ENCODE measurements around the gene PRR35. TPM values are rescaled to one million over a fixed set of nuclear protein-coding genes. Genes with fewer than 3 reads are reported as not detected.
A peak's percentile ranks its signal among the peaks of the same experiment; 100 is the strongest.

The PRR35 gene
- total RNA-seq, 1 experiment from 2014 or later = not detected

GRCh38 chr16:525520-526180 lies 34.5 kb upstream of the PRR35 start:
- Histone ChIP-seq H3K4me1 (ENCODE audit: low read length) (peaks cover 25% of the 10 kb centered on the region), H3K9me3 (ENCODE audit: low read length) (no peaks in the 10 kb centered on the region), H3K9me2 (replicated peaks; ENCODE audit: insufficient read depth, low read length) (no peaks in the 10 kb centered on the region), H3K4me2 (ENCODE audit: low read depth, low read length, poor library complexity, severe bottlenecking) (peak overlapping the region; percentile 91), H3K9ac (ENCODE audit: low read length) (peak overlapping the region; percentile 99), H3K4me3 (ENCODE audit: low read length) (peak overlapping the region; percentile 78), H3K27ac (ENCODE audit: low read length) (peak overlapping the region; percentile 69), H2AFZ (ENCODE audit: low read length) (no peak overlapping the region), H3K36me3 (ENCODE audit: insufficient read depth, low read length) (no peaks in the 10 kb centered on the region), H3K27me3 (ENCODE audit: low read length) (no peaks in the 10 kb centered on the region), H4K20me1 (ENCODE audit: insufficient read depth, low read depth, low read length) (peaks cover 17% of the 10 kb centered on the region), H3K79me2 (ENCODE audit: low read length) (peaks cover 39% of the 10 kb centered on the region)
- no peak for DNase-seq

DNA sequence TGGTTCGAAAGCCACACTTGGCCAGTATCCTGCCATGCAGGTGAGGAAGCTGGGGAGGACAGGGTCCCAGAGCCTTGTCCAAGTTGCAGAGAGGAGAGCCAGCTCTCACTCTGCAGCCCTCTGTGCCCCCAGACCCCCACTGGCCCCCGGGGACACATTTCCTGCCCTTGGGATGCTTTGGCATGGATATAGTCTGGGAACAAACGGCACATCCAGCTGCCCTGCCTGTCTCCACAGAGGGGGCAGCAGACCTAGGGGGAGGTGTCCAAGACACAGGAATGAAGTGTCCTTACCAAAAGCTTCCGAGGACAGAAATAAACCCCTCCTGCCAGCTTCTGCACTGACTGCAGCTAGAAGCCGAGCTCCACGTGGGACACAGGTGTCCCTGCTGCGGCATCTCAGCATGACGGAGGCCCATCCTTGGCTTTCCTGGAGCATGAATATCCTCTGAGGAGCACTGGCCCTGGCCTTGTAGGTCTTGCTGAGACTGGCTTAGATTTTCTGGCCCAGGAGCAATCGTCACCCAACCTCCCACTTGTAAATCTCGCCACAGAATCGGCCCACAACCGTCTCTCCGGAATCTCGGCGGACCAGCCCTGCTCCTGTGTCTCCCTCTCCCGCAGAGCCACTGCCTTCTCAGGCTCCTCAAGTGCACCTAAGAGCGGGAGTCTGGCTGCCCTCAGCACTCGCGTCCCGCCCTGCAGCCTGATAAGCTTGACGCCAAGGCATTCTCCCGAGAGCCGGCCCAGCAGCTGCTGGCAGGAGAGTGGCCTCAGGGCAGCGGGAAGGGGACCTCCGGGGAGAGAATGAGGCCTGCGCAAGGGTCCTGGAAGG lies 33.8 kb upstream of the PRR35 start:
- no peaks in the 10 kb centered on the region for H3K27me3 ChIP-seq (ENCODE audit: low read length)
- H3K4me1 ChIP-seq (ENCODE audit: low read length) = peaks cover 25% of the 10 kb centered on the region
- peak overlapping the region; percentile 91 for H3K4me2 ChIP-seq (ENCODE audit: low read depth, low read length, poor library complexity, severe bottlenecking)
- peaks cover 20% of the 10 kb centered on the region for H4K20me1 ChIP-seq (ENCODE audit: insufficient read depth, low read depth, low read length)
- H3K9me2 ChIP-seq (replicated peaks; ENCODE audit: insufficient read depth, low read length) = no peaks in the 10 kb centered on the region
- H3K9me3 ChIP-seq (ENCODE audit: low read length) = no peaks in the 10 kb centered on the region
- H3K79me2 ChIP-seq (ENCODE audit: low read length) = peaks cover 46% of the 10 kb centered on the region
- peak; percentile 70 for DNase-seq
- H3K27ac ChIP-seq (ENCODE audit: low read length) = peak overlapping the region; percentile 69
- no peaks in the 10 kb centered on the region for H3K36me3 ChIP-seq (ENCODE audit: insufficient read depth, low read length)
- H2AFZ ChIP-seq (ENCODE audit: low read length) = peak overlapping the region; percentile 26; the same call in 1 of the 2 replicates
- H3K9ac ChIP-seq (ENCODE audit: low read length) = peak overlapping the region; percentile 99
- peak overlapping the region; percentile 78 for H3K4me3 ChIP-seq (ENCODE audit: low read length)

DNA sequence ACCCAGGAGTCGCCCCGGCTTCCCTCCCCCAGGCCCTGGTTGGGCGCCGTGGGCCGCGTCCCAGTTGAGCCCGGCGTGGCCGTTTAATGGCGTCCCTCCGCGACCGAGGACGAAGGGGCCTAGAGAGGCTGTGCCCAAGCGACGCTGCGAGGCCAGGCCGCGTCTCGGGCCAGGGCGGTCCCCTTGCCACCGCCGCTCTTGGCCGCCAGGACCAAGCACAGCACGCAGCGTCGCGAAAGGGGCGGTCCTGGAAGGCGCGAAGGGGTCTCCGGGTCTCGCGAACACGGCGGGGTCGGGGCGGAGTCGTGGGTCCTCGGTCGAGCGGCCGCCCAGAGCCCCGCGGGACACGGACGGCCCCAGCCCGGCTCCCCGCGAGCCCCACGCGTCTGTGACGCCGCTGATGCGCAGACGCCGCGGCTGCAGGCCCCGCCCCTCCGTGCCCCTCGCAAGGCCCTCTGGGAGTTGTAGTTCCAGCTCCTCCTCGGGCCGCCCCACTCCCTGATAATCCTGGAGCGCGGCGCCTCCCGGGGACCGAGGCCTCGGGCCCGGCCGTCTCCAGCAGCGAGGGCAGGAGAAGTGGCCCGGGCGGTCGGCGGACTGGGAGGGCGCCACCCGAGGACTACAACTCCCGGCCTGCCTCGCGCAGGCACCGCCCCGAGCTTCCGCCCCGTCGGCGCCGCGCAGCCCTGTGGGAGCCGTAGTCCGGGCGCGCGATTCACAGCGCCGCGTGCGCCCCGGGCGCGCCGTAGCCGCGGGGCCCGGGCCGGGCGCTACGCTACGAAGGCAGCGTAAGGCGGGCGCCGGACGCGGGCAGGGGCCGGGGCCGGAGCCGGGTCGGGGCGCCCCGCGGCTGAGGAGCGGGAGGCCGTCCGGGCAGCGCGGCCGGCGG lies 32.9 kb upstream of the PRR35 start, which contains the start of gene CAPN15:
Gene CAPN15, plus strand, starts transcription at position 698 of the 889 bp plus-strand sequence. CDS start 19,127 bp downstream, outside the sequence.
- peaks cover 20% of the 10 kb centered on the region for H4K20me1 ChIP-seq (ENCODE audit: insufficient read depth, low read depth, low read length)

GRCh38 chr16:528111-529011 lies 31.8 kb upstream of the PRR35 start:
- Histone ChIP-seq H3K9me3 (ENCODE audit: low read length) (no peaks in the 10 kb centered on the region), H3K27ac (ENCODE audit: low read length) (peak overlapping the region; percentile 57), H3K9ac (ENCODE audit: low read length) (peak overlapping the region; percentile 92), H3K27me3 (ENCODE audit: low read length) (no peaks in the 10 kb centered on the region), H3K4me1 (ENCODE audit: low read length) (peaks cover 25% of the 10 kb centered on the region), H3K9me2 (replicated peaks; ENCODE audit: insufficient read depth, low read length) (no peaks in the 10 kb centered on the region), H3K79me2 (ENCODE audit: low read length) (peaks cover 59% of the 10 kb centered on the region), H2AFZ (ENCODE audit: low read length) (no peak overlapping the region), H3K4me2 (ENCODE audit: low read depth, low read length, poor library complexity, severe bottlenecking) (peak overlapping the region; percentile 82), H3K36me3 (ENCODE audit: insufficient read depth, low read length) (no peaks in the 10 kb centered on the region), H3K4me3 (ENCODE audit: low read length) (peak overlapping the region; percentile 91), H4K20me1 (ENCODE audit: insufficient read depth, low read depth, low read length) (peaks cover 23% of the 10 kb centered on the region)
- DNase-seq = peak; percentile 69

More for the DNA sequence above, 32.9 kb upstream of the PRR35 start, which contains the start of gene CAPN15:
- Histone ChIP-seq H3K4me3 (ENCODE audit: low read length) (peak within 1 kb of the TSS; percentile 91), H3K27ac (ENCODE audit: low read length) (peak within 1 kb of the TSS; percentile 69), H3K27me3 (ENCODE audit: low read length) (no peaks in the 10 kb centered on the region), H3K9me3 (ENCODE audit: low read length) (no peaks in the 10 kb centered on the region), H3K36me3 (ENCODE audit: insufficient read depth, low read length) (no peaks in the 10 kb centered on the region), H2AFZ (ENCODE audit: low read length) (peak within 1 kb of the TSS; percentile 26; the same call in 1 of the 2 replicates), H3K4me2 (ENCODE audit: low read depth, low read length, poor library complexity, severe bottlenecking) (peak within 1 kb of the TSS; percentile 91), H3K9me2 (replicated peaks; ENCODE audit: insufficient read depth, low read length) (no peaks in the 10 kb centered on the region), H3K79me2 (ENCODE audit: low read length) (peaks cover 55% of the 10 kb centered on the region), H3K9ac (ENCODE audit: low read length) (peak within 1 kb of the TSS; percentile 99), H3K4me1 (ENCODE audit: low read length) (peaks cover 25% of the 10 kb centered on the region)
- peak; percentile 96 for DNase-seq

- Histone ChIP-seq H3K9me2 (replicated peaks; ENCODE audit: insufficient read depth, low read length) (no peaks in the 10 kb centered on the region), H3K4me1 (ENCODE audit: low read length) (peaks cover 25% of the 10 kb centered on the region), H3K4me2 (ENCODE audit: low read depth, low read length, poor library complexity, severe bottlenecking) (peak overlapping the region; percentile 82), H3K27ac (ENCODE audit: low read length) (peak overlapping the region; percentile 57), H4K20me1 (ENCODE audit: insufficient read depth, low read depth, low read length) (peaks cover 26% of the 10 kb centered on the region), H3K4me3 (ENCODE audit: low read length) (peak overlapping the region; percentile 91), H3K79me2 (ENCODE audit: low read length) (peaks cover 66% of the 10 kb centered on the region), H3K9ac (ENCODE audit: low read length) (peak overlapping the region; percentile 92), H3K27me3 (ENCODE audit: low read length) (no peaks in the 10 kb centered on the region), H2AFZ (ENCODE audit: low read length) (no peak overlapping the region), H3K36me3 (ENCODE audit: insufficient read depth, low read length) (no peaks in the 10 kb centered on the region), H3K9me3 (ENCODE audit: low read length) (no peaks in the 10 kb centered on the region)
- peak; percentile 57 for DNase-seq
Measured at GRCh38 chr16:529012-529575, 31.1 kb upstream of the PRR35 start.

- Histone ChIP-seq H3K4me1 (ENCODE audit: low read length) (peaks cover 25% of the 10 kb centered on the region), H4K20me1 (ENCODE audit: insufficient read depth, low read depth, low read length) (peaks cover 26% of the 10 kb centered on the region), H2AFZ (ENCODE audit: low read length) (no peak overlapping the region), H3K4me3 (ENCODE audit: low read length) (no peak overlapping the region), H3K9ac (ENCODE audit: low read length) (no peak overlapping the region), H3K4me2 (ENCODE audit: low read depth, low read length, poor library complexity, severe bottlenecking) (no peak overlapping the region), H3K9me2 (replicated peaks; ENCODE audit: insufficient read depth, low read length) (no peaks in the 10 kb centered on the region), H3K27me3 (ENCODE audit: low read length) (no peaks in the 10 kb centered on the region), H3K9me3 (ENCODE audit: low read length) (no peaks in the 10 kb centered on the region), H3K36me3 (ENCODE audit: insufficient read depth, low read length) (no peaks in the 10 kb centered on the region), H3K79me2 (ENCODE audit: low read length) (peaks cover 78% of the 10 kb centered on the region), H3K27ac (ENCODE audit: low read length) (no peak overlapping the region)
- DNase-seq = no peak
Measured at GRCh38 chr16:530111-530817, 29.9 kb upstream of the PRR35 start.
